Erythroblast (primary cell): ENCODE measurements around the gene FPGS.

Experiments used
- GATA1 ChIP-seq: IDR thresholded peaks from 2 replicates; pipeline ENCODE4 v1.6.1; 2011; ENCODE audit warnings: low read depth, mild to moderate bottlenecking, control low read depth, low read length, moderate library complexity
- POLR2A ChIP-seq: IDR thresholded peaks from 2 replicates; pipeline ENCODE4 v1.6.1; 2011; ENCODE audit warnings: mild to moderate bottlenecking, low read length

- no peak for TF ChIP-seq GATA1
- no peak for TF ChIP-seq POLR2A
These were observed 29.4 kb upstream of the FPGS start for GRCh38 chr9:127773272-127773671.
